T-helper 22 cell (primary cell): ENCODE measurements around the gene AGFG2.
"Not testable (repeated sequence)": the region's sequence is repeated elsewhere in the genome, so short reads cannot be mapped to it uniquely, and the experiment has no call there.

Experiments used
- DNase-seq: peaks from one replicate; pipeline ENCODE4 v3.0.0-alpha.2; 2020; ENCODE audit warnings: low read depth

Gene AGFG2

DNA sequence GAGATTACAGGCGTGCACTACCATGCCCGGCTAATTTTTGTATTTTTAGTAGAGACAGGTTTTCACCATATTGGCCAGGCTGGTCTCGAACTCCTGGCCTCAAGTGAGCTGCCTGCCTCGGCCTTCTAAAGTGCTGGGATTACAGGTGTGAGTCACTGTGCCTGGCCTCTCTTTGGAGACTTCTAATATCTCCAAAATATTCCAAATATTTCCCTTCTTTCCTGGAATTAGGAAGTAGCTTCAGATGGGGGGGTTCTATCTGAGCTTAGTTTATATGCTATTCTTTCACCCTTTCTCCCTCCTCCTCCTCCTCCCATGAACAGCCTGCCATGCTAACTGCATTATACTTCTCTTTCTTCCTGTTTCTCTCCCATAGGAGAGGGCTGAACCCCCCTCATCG is 9.4 kb downstream of the AGFG2 start:
- not testable (repeated sequence) for DNase-seq

DNA sequence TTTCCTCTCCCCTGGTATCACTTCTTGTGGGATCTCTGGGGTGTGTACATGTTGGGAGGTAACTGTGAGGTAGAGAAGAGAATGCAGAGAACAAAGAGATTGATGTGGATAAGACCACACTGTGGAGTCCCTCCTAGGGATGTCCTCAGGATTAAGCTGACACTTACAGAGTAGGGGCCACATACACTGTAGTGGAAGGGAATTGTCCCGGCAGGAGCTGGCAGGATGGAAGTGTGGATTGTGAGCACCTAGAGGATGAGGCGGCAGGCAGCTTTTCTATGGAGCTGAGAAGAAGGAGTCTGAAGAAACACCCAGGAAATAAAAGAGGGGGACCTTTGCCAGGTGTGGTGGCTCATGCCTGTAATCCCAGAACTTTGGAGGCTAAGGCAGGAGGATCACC is 13.5 kb downstream of the AGFG2 start:
- DNase-seq: no peak

DNA sequence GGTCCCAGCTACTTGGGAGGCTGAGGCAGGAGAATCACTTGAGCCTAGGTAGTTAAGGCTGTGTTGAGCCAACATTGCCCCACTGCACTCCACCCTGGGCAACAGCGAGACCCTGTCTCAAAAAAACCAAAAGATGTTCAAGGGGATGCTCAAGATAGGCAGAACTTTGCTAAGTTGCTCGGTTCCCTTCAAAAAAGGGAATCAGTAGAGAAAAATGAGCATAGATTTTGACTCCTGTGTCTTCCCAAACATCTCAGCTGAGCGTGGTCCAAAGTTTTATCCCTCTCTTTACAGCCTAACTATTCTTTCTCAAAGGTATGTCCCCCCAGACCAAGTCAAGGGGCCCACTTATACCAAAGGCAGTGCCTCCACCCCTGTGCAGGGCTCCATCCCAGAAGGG is 14.0 kb downstream of the AGFG2 start:
- DNase-seq: no peak

DNA sequence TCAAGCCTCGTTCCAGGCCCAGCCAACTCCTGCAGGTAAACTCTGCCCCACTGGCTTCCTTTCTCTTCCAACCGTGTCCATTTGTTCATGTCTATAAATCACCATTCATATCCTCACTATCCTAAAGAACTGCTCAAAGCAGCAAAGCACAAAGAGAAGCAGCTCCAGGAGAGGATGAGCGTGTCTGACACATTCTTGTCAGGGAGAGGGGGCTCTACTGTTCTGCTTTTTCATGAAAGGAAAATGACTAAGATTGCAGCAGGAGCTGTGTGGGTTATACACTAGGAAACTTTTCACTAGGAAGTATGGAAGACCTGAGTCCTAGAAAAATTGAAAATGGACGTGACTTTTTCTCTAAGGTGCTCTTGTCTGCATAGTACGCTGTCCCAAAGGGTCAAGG is 16.7 kb downstream of the AGFG2 start:
- DNase-seq: no peak

DNA sequence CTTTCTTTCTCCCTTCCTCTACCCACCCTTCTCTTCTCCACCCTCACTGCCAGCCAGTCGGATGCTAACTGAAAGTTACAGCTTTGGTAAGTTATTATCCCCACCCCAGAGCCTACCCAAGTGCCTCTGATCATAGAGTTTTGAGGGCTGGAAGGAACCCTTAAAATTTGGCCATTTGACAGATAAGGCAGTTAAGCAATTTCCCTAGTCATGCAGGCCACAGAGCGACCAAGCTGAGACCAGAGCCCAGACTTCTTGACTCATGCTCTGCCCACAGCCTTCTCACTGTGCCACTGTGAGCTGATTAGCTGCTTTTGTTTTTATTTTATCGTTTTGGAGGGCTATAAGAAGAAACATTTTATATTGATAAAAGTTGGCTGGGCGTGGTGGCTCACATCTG is 17.5 kb downstream of the AGFG2 start:
- no peak for DNase-seq

DNA sequence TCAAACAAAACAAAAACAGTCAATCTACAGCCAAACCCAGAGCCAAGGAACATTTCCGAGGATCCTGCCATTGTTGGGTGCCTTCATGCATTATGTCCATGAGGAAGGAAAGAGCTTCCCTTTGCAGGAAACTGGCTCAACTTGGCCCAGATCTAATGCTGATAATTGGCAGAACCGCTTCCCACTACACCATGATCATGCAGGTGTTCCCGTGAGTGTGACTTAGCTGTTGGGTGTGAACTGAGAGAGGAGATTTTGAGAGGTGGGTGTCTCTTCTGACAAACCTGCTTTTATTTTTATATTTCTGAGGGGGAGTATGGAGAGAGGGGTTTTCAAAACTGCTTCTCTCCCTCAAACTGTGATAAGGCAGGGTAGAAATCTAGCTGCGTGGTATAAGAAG is 20.1 kb downstream of the AGFG2 start:
- DNase-seq: no peak

DNA sequence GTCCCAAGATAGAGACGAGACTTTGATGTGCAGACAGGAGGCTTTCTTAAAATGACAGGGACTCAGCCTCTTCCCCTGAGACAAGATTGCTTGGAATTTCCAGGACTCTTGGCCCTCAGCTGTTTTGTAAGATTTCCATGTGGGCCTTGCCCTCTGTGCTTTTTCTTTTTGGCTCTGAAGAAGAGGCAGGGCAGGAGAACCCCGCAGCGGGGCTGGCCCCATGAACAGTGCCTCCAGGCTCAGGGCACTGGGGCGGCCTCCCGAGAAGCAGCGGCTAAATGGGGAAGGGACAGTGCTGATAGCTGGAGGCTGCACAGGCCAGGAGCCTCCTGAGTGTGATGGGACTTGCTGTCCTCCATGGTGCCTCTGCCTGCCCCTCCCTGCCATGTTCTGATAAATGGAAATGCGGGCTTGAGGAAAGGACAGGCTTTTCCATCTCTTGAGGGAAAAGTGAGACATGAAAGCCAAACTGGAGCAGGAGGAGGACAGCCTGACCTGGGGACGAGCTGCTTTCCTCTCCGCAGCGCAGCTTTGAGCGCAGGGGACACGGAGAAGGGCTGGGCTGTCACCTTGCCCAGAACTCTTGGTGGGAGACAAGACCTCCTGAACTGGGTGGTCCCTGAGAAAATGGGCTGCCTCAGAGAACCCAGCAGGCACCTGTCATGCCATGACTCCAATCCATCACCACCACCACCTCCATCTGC is 22.6 kb downstream of the AGFG2 start:
- DNase-seq: no peak

DNA sequence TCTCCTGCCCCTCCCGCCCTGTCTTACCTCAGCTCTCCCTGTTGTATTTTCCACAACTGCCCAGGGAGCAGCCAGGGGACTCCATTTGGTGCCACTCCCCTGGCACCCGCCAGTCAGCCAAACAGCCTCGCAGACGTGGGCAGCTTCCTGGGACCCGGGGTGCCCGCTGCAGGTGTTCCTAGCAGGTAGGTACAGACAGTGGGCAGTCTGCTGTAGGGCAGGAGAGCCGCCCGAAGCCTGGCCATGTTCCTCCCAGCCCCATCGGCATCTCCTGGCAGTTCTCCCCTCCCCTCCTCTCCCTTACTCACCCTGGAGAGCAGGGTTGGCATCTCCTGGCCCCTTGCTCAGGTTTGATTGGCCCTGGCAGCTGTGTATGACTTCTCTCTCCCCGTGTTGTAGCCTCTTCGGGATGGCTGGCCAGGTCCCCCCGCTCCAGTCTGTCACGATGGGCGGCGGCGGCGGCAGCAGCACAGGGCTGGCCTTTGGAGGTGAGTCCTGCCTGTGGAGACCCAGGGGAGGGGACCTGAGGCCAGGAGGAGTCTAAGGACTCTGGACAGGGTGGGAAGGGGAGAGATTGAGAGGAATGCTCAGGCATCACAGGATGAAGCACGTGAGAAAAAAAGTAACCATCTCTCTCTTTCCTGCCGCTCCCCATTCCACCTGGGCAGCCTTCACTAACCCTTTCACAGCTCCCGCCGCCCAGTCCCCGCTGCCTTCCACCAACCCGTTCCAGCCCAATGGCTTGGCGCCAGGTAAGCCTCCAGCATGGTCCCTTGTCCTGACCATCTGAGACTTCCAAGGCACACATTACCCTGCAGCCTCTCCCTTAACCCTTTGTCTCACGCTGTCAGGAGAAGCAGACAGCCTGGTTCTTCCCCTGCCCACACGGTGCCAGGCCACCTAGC is 23.4 kb downstream of the AGFG2 start:
- DNase-seq: no peak

DNA sequence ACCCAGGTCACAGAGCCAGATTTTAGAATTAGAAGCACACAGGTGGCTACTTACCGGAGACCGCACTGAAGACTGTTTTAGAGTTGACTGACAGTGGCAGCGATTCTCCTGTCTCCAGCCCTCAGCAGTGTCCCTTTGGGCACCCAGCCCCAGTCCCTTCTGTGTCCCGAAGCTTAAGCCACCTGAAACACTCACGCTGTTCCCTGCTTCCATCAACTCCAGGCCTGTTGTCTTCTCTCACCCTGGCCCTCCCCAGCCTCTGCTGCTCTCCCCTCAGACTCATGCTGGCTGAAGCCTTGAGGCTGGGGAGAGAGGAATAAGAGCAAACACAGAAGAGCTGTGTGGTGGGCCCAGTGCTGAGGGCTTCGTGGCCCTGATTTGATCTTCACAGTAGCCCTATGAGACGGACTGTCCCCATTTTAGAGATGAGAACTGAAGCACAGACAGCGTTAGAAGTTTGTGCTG is 24.1 kb downstream of the AGFG2 start:
- no peak for DNase-seq

DNA sequence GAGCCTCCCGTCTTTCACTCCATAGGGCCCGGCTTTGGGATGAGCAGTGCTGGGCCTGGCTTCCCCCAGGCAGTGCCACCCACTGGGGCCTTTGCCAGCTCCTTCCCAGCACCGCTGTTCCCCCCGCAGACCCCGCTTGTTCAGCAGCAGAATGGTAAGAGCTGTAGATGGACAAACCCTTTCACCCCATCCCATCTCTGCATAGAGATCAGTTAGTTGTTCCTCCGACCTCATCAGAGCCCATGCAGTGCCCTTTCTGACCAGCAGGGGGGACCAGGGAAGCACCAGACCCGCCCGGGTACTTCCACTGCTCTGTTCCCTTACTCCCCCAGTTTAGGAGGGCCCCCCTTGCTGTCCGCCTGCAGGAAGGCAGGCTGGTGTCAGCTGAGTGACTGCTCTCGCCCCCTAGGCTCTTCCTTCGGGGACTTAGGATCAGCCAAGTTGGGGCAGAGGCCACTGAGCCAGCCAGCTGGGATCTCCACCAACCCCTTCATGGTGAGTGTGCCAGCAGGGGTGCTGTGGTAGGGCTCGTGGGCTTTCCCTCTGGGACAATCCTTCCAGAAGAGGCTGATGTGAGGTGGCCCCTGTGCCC is 24.9 kb downstream of the AGFG2 start:
- peak; percentile 53 for DNase-seq

DNA sequence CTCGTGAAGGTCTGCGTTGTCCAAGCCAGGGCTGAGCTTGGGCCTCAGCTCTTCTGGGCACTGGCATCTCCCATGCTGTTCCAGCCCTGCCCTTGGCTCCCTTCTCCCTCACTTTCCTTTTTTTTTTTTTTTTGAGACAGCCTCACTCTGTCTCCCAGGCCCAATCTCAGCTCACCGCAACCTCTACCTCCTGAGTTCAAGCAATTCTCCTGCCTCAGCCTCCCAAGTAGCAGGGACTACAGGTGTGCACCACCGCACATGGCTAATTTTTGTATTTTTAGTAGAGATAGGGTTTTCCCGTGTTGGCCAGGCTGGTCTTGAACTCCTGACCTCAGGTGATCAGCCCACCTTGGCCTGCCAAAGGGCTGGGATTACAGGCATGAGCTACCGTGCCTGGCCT is 25.4 kb downstream of the AGFG2 start:
- DNase-seq: not testable (repeated sequence)

DNA sequence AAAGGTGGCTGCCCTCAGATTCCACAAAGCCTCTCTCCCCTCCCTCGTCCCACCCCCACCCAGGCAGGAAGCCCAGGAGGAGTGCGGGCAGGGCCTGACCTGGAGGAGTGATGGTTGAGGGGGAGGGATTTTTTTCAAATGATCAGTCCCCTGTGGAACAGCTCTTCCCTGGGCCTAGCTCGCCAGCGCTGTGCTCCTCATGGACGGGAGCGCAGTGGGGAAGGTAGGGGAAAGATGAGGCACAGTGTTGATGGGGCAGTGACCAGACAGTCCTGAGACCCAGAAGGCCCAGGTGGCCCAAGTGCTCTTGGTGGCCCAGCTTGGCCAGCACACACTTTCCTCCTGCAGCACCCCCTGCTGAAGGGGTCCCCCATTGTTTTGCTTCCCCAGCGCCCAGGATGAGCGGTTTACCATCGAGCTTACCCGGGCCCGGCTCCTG is 26.1 kb downstream of the AGFG2 start:
- DNase-seq: no peak

DNA sequence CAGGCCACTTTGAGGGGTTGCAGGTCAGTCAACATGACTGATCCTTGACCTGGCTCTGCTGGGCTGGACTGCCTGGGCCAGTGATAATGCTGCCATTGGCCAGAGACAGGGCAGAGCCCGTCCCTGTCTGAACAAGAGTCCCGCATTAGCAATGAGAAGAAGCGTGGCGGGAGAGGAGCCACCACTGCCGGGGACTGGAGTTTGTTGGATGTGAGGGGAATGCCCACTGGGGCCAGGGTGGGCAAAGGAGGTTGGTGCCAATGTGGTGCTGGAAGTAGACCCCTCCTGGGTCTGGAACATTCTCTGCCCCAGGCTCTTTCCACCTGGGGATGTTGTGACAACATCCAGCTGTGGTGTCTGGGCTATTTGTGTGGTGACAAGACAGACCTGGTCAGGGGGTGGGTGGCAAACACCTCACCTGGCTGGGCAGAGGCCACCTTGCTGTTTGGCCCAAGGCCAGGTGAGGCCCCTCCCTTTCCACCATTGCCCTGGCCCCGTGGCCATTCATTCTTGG is 27.1 kb downstream of the AGFG2 start:
- no peak for DNase-seq

DNA sequence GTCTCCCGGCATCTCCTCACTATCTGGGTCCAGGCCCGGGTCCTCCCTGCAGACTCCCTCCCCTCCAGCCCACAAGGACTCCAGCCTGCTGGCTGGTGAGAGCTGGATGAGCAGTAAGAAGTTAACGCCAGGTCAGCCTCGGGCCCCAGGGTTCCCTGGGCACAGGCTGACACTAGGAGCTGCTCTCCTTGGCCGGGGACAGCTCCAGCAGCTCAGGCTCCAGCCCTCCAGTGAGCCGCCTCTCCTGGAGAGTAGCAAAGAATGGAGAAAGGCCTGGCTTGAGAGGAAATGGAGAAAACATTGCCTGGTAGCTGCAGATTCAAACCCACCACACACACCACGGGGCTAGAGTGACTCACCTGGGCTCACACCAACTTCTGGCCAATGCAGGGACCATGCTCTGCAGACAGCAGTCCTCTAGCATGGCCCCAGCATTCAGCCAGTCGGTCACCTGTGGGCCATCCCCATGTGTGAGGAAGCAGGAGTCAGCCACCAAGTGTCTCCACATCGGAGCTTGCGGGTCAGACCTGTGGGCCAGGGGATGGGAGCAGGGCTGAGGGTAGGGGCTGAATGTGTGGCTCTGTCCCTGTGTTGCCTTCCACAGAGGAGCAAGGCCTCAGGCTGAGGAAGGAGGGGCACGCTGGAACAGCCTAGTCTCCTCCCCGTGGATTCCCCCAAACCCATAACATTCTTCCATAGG is 28.2 kb downstream of the AGFG2 start:
- DNase-seq: no peak

DNA sequence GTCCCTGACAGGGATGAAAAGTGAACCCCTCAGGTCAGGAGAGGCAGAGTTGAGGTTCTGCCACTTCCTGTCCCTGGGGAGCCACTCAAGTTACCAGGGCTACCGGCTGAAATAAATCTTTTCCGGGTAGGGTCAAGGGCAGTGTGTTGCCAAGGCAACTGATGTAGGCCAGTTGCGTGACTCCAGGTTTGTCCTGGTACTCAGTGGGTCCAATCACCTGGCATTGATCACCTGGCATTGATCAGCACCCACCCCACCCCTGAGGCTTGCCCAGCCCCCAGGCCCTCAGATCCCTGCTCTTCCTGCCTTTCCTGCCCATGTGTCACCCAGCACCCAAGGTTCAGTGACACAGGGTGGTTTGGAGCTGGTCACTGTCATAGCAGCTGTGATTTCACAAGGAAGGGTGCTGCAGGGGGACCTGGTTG is 28.8 kb downstream of the AGFG2 start:
- DNase-seq: no peak

DNA sequence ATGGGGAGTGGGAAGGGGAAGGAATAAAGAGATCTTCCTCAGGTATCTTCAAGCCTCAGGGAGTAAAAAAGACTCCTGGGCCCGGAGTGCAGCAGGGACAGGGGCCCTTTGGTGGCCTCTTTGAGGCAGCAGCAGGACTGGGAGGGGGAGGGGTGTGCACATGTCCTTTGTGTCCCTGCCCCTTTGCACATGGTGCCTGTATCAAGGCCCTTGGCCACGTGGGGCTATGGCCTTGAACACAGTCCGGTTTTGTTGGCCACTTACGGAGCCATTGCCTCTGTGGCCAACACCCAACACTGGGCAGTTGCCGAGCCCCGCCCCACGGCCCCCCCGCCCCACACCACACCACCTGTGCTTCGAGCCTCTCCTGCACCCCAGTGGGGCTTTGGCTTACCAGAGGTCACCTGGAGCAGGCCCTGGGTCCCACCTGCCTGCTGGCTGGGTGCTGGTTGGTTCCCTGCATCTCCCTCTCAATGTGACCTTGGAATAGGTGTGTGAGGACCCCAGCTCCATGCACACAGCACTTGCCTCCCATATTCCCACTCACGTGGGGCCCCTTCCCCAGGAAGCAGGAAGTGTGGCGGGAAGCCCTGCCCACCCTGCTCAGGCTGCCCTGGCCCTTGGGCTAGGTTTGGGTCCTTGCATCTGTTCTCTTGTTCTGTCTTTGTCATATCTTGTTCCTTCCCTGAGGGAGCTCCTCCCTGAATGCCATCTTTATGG is 29.3 kb downstream of the AGFG2 start:
- no peak for DNase-seq

DNA sequence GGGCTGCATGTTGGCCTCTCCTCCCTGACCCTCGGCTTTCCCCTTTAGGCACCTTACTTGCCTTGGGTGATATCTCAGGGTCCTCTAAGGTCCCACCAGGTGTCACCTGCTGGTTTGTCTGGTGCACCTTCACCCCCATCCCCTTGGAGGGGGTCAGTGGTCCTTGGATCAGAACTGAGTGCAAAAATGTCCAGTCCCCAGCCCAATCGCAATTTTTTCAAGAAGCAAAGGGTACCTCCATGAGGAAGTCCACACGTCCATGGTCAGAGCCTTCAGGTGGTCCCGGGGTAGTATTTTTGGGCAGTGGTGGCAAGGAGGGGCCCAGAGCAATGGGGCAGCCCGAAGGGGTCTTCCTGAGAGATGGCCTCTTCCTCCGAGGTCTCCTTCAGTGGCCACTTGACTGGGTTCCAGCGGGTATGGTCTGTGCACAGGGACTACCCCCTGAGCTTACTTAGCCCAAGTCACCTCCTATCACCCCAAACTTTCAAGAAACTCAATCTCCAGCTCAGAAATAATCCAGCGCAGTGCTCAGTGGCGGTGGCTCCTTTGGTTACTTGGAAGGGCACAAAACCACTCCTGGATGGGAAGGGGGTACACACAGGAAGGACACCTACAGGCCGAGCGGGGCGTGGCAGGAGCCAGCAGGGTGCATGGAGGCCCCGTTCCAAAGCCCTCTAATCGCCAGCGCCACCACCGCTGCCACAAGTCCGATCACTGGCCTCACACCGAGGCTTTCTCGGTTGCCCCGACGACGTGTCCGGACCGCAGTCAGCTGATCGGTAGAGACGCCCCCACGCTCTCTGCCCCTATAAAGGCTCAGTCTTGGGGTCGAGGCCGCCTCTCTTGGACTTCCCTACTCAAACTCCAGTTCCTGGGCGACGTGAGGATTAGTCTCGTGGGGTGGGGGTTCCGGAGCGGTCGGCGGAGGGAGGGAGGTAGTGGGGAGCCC is 30.2 kb downstream of the AGFG2 start:
- DNase-seq: peak; percentile 38

DNA sequence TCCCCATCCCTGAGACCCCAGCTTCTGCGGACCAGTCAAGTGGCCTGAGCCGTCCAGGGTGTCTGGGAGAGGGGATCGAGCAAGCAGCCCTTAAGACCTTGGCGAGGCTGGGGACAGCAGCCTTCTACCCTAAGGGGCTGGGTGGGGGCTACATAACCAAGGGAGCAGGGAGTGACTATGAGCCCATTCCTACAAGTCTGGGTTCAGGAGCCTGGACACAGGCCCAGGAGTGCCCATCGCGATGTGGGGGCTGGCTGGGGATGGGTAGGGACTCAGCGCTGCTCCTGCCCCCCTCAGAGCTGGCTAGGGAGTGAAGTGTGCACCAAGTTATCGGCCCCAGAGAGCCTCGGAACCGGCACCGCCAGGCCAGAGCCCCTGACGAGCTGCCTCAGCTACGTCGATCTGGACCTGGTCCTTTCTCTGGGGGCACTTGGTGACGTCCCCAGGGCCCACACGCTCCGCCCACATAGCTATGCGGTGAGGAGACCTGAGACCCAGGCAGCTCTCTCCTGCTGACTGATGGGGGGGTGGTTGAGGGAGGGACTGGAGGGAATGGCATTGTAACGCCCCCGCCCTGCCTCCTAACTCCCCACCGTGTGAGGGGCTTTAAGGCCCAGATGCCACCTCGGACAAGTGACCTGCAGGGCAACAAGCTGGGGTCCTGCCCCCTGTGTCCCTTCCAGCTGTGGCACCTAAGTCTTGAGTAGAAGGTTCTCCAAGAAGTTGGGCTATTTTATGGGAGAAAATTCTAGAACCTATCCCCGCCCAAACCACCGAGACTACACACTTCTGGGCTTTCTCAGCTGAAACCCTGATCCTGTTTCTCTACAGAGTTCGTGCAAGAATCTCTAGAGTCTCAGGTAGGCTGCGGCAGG is 32.2 kb downstream of the AGFG2 start:
- DNase-seq: no peak

DNA sequence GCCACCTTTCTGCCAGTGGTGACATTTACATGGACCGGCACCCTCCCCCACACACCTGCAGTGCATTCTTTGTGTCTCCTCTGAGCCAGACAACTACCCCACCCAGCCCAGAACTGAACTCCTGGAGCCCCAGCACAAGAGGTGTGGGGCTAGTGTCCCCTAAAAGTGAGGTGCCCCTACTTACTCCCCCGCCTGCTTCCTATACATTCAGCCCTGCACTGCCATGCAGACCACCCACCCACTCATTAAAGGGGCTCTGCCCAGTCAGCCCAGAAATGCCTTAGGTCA is 32.8 kb downstream of the AGFG2 start:
- DNase-seq: no peak
